Mucosa of gallbladder (tissue), 1 donor: ENCODE data around the gene TMEM108. TPM values are rescaled to one million over a fixed set of nuclear protein-coding genes. Genes with fewer than 3 reads are reported as not detected.
"Not testable (repeated sequence)": the region's sequence is repeated elsewhere in the genome, so short reads cannot be mapped to it uniquely, and the experiment has no call there.

Experiments
- DNase-seq: peaks from one replicate; pipeline ENCODE4 v3.0.0-alpha.2; 2020; ENCODE audit warnings: low spot score
- total RNA-seq: library from RNA; stranded (reverse); gene quantifications from one replicate; pipeline ENCODE4 v1.2.1, GENCODE V29; 2021
- donor health status: DM: no; HTN: no; CAD: no.

The TMEM108 gene
- total RNA-seq, result 0.95 TPM

DNA sequence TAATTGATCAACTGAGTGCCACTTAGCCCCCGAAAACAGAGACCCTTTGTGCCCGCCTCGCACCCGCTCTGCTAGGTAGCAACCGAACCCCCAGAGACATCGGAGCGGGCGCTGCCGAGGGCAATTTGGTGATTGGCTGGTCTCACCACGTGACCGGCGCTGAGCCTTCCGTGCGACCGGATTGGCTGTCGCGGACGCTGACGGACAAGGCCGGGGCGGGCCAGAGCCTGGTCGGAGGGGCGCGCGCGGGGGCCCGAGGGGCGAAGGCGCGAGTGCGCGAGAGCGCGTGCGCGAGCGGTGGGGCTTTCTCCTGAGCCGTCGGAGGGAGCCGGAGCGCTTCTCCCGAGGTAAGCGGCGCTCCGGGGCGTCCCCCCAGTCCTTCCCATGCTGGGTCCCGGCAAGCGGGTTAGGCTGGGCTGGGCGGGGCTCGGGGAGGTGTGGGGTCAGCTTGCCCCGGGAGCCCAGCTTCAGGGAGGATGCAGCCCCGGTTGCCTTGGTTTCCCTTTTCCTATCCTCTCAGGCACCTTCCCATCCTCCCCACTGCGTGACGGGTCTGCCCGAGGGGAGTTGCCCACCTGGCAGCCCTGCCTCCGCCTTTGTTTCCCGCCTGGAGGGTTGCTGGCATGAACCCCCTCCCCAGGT lies at the start of gene TMEM108:
TSS of gene TMEM108 (plus strand) at position 303 of the 642 bp plus-strand sequence.
- DNase-seq, result peak; percentile 54

GRCh38 chr3:132995971-132996370 lies 42.2 kb upstream of the TMEM108 start:
- no peak for DNase-seq

- no peak for DNase-seq
Measured at GRCh38 chr3:132997404-132998185, 40.6 kb upstream of the TMEM108 start.

- DNase-seq, result not testable (repeated sequence)
Measured at GRCh38 chr3:133005032-133005431, 33.2 kb upstream of the TMEM108 start.

DNA sequence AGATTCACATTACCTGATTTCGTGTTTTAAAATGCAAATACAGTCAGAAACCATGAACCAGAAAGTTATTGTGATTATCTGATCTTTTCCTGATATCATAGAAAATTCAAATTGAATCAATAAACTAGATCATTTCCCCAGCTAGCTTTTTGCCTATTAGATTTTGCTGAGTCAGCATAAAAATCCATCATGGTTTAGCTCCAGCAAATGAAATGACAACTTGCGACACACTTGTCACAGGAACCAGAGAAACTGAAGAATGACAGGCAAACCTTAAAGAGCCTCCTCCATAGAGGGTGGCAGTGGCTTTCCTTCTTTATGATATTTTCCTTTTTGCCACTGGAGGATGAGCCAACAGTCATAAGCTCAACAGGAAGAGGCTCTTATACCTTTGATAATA lies 30.6 kb upstream of the TMEM108 start:
- DNase-seq, result no peak

- DNase-seq, result no peak
Measured at GRCh38 chr3:133014325-133014724, 23.9 kb upstream of the TMEM108 start.

DNA sequence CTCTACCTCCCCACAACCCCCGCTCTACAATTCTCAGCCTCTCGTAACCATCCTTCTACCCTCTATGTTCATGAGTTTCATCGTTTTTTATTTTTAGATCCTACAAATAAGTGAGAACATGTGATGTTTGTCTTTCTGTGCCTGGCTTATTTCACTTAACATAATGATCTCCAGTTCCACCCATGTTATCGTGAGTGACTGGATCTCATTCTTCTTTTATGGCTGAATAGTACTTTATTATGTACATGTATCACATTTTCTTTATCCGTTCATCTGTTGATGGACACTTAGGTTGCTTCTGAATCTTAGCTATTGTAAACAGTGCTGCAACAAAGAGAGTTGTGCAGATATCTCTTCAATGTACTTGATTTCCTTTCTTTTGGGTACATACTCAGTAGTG lies 22.6 kb upstream of the TMEM108 start:
- not testable (repeated sequence) for DNase-seq

DNA sequence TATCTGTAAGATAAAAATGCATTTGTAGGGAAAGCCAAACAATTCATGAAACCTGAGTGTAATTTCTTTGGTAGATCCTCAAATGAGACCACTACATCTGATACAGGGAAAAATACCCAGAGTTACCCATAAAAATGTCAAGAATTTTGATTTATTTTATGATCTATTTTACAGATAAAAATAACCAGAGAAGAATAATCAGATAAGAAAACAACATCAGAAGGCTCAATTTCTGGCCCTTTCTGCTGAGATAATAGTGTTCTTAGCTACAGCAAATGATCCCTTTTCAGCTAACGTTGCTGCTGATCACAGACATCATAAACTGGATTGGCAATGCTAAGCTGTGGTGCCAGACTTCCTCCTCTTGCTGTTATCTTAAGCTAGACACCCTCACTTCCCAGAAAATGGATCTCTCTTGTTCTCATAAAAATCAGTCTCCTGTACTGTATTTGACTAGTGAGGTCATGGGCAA lies 21.3 kb upstream of the TMEM108 start:
- DNase-seq, result no peak

- no peak for DNase-seq
Measured at GRCh38 chr3:133018921-133019320, 19.3 kb upstream of the TMEM108 start.

- no peak for DNase-seq
Measured at GRCh38 chr3:133021206-133021605, 17.0 kb upstream of the TMEM108 start.

DNA sequence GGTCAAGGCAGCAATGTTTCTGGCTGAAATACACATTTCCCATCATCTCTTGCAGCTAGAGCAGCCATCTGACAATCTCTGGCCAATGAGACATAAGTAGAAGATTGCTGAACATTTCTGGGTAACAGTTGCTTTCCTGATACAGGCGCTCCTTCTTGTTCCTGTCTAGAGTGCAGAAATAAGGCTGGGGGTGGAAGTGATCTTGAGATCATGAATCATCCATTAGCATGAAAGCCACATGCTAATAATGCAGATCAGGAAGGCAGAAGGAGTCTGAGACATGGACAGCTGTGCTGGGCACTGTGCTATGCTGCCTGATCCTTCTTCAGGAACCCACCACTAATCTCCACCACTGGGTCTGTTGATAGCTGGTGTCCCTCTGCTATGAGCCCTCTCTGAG lies 14.8 kb upstream of the TMEM108 start:
- no peak for DNase-seq

- no peak for DNase-seq
Measured at GRCh38 chr3:133025546-133025945, 12.6 kb upstream of the TMEM108 start.

GRCh38 chr3:133032301-133032700 lies 5.9 kb upstream of the TMEM108 start:
- no peak for DNase-seq

GRCh38 chr3:133037436-133037835 lies 755 bp upstream of the TMEM108 start:
- DNase-seq, result no peak

- DNase-seq, result no peak
Measured at GRCh38 chr3:133038731-133039375, 662 bp downstream of the TMEM108 start.

GRCh38 chr3:133040696-133041523 lies 2.7 kb downstream of the TMEM108 start:
- DNase-seq, result peak; percentile 58

GRCh38 chr3:133041524-133041829 lies 3.3 kb downstream of the TMEM108 start:
- no peak for DNase-seq

DNA sequence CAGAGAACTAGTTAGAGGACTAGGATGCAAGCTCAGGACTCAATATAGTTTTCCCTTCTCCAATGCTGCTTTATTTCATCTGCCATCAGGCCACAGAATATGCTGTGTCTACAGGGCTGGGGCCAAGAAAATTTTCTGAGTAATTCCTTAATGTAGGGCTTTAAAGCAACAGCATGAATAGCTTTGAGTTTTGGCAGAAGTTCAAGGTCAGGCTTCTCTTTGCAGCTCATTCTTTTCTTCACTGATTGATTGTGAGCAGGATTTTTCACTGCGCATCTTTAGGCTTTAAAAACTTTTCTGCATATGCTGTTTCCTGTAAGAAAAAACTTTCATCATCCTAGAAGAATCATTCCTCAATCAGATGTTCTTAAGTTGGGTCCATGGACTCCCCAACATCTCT lies 4.6 kb downstream of the TMEM108 start:
- no peak for DNase-seq

DNA sequence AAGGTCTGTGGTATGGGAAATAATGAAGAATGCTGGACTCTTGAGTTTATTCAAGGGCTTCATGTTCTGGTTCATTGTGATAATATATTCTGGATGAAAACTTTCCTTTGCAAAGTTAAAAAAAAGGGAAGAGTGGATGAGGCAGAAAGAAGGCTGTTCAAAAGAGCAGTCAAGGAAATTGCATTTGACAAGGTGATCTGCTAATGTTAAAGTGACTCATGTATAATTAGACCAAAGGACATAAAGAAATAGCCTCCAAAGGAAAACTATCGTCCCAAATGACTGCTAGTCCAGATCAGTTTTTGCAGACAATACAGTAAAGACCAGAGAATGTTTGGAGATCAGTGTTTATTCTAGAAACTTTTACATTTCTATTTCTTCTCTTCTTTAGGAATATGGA lies 9.8 kb downstream of the TMEM108 start:
- no peak for DNase-seq

GRCh38 chr3:133049491-133049890 lies 11.3 kb downstream of the TMEM108 start:
- DNase-seq, result no peak

DNA sequence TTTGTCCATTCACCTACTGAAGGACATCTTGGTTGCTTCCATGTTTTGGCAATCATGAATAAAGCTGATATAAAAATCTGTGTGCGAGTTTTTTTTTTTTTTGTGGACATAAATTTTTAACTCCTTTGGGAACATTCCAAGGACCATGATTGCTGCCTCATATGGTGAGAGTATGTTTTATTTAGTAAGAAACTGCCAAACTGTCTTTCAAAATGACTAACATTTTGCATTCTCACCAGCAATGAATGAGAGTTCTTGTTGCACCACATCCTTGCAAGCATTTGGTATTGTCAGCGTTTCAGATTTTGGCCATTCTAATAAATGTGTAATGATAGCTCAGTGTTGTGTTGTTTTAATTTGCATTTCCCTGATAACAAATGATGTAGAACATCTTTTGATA lies 12.7 kb downstream of the TMEM108 start:
- no peak for DNase-seq

- DNase-seq, result no peak
Measured at GRCh38 chr3:133053532-133053931, 15.3 kb downstream of the TMEM108 start.
